Mesothelial cell of epicardium (in vitro differentiated cells): ENCODE results near the gene PSMC6. TPM values are rescaled to one million over a fixed set of nuclear protein-coding genes. Genes with fewer than 3 reads are reported as not detected.
A peak's percentile ranks its signal among the peaks of the same experiment; 100 is the strongest.

Experiments
- DNase-seq, 2 experiments: peaks; one replicate each; pipeline ENCODE4 v3.0.0; 2021; ENCODE audit warnings: low spot score in 2 of 2; ENCODE audit not compliant: unreplicated experiment in 2 of 2
- H3K27ac Mint-ChIP-seq: 2 replicates; pipeline ENCODE4 v1.8.0; 2021; ENCODE audit warnings: mixed read lengths
- H3K27me3 Mint-ChIP-seq: 2 replicates; pipeline ENCODE4 v1.8.0; 2021; ENCODE audit warnings: low read depth, mixed read lengths
- H3K36me3 Mint-ChIP-seq: 2 replicates; pipeline ENCODE4 v1.8.0; 2021; ENCODE audit warnings: mixed read lengths
- H3K4me1 Mint-ChIP-seq: 2 replicates; pipeline ENCODE4 v1.8.0; 2021; ENCODE audit warnings: mixed read lengths
- H3K4me3 Mint-ChIP-seq: 2 replicates; pipeline ENCODE4 v1.8.0; 2021; ENCODE audit warnings: mild to moderate bottlenecking, moderate library complexity, mixed read lengths
- H3K9me3 Mint-ChIP-seq: 2 replicates; pipeline ENCODE4 v1.8.0; 2021; ENCODE audit warnings: mixed read lengths
- total RNA-seq: library from RNA; stranded (reverse); gene quantifications from 3 replicates; pipeline ENCODE4 v1.2.1, GENCODE V29; 2021
- TF ChIP-seq, protein P1 (sequence below): fragments of 200-600 bp; sonication (generic); IDR thresholded peaks from one replicate; pipeline ENCODE4 v1.5.0; 2021; ENCODE audit warnings: antibody characterized with exemption; ENCODE audit not compliant: unreplicated experiment

Gene PSMC6
- total RNA-seq, 1 donor from 2014 or later: 106 TPM

DNA sequence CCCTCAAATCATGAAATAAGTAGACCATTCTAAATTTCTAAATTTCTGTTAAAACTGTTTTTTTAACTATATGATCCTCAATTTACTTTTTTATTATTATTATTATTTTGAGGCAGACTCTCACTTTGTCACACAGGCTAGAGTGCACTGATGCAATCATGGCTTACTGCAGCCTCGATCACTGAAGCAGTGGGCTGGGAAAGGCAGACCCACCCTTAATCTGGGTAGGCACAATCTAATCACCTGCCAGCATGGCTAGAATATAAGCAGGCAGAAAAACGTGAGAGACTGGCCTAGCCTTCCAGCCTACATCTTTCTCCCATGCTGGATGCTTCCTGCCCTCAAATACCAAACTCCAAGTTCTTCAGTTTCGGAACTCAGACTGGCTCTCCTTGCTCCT is 14.0 kb upstream of the PSMC6 start:
- Mint-ChIP-seq H3K4me1 (peaks cover 31% of the 10 kb centered on the region), H3K36me3 (no peaks in the 10 kb centered on the region), H3K27me3 (no peaks in the 10 kb centered on the region), H3K9me3 (no peaks in the 10 kb centered on the region), H3K27ac (no peak overlapping the region), H3K4me3 (no peak overlapping the region)
- no peak for DNase-seq
- TF ChIP-seq, protein P1, sequence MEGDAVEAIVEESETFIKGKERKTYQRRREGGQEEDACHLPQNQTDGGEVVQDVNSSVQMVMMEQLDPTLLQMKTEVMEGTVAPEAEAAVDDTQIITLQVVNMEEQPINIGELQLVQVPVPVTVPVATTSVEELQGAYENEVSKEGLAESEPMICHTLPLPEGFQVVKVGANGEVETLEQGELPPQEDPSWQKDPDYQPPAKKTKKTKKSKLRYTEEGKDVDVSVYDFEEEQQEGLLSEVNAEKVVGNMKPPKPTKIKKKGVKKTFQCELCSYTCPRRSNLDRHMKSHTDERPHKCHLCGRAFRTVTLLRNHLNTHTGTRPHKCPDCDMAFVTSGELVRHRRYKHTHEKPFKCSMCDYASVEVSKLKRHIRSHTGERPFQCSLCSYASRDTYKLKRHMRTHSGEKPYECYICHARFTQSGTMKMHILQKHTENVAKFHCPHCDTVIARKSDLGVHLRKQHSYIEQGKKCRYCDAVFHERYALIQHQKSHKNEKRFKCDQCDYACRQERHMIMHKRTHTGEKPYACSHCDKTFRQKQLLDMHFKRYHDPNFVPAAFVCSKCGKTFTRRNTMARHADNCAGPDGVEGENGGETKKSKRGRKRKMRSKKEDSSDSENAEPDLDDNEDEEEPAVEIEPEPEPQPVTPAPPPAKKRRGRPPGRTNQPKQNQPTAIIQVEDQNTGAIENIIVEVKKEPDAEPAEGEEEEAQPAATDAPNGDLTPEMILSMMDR: no peak

DNA sequence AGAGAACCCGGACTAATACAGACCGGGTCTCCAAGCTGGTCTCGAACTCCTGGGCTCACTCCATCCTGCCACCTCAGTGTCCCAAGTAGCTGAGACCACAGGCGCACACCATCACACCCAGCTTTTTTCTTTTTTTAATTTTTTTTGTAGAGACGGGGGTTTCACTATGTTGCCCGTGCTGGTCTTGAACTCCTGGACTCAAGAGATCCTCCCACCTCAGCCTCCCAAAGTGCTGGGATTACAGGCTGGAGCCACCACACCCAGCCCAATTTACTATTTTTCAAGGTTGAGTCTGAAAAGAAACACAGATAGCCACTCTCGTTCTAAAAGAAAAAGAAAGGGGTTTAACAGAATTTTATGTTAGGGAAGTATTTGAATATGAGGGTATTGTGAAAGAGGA is 13.5 kb upstream of the PSMC6 start:
- no peaks in the 10 kb centered on the region for H3K9me3 Mint-ChIP-seq
- DNase-seq: no peak
- TF ChIP-seq, protein P1: no peak
- H3K36me3 Mint-ChIP-seq: no peaks in the 10 kb centered on the region
- no peaks in the 10 kb centered on the region for H3K27me3 Mint-ChIP-seq
- peaks cover 31% of the 10 kb centered on the region for H3K4me1 Mint-ChIP-seq
- H3K4me3 Mint-ChIP-seq: peak overlapping the region; percentile 4
- H3K27ac Mint-ChIP-seq: no peak overlapping the region

DNA sequence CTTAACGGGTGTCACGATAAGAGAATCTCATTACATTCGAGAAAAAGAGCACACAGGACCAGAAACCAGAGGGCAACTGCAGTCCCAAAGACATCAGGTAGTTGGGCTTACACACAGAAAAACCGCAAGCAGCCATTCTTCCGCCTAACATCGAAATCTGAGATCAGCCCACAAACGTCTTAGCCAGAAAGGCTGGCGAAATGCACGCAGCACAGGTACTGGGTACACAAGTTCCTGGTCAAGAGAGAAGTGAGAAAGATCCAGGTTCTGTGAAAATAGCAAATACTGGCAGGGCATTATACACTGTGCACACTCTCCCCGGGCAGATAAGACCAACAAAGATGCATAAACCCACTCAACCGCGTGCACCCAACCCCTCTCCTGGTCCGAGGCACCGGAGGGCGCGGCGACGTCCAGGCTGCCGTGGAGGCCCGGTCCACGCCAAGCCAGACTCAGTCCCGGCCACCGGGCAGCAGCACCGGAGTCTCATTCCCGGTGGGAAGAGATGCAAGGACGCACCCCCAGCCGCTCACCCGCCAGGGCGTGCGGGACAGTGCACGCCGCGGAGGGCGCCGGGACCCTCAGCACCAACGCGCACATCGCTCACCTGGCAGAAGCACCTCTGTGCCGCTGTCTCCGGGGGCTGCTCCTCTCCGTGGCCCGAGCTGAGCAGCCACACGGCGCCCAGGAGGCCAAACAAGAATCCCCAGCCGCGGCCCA is 12.1 kb upstream of the PSMC6 start:
- Mint-ChIP-seq H3K4me3 (peak overlapping the region; percentile 91), H3K9me3 (no peaks in the 10 kb centered on the region), H3K36me3 (no peaks in the 10 kb centered on the region), H3K4me1 (peaks cover 31% of the 10 kb centered on the region), H3K27ac (peak overlapping the region; percentile 95), H3K27me3 (no peaks in the 10 kb centered on the region)
- peak; percentile 41 to 51 for DNase-seq
- TF ChIP-seq, protein P1: no peak

- Mint-ChIP-seq H3K4me3 (peak within 1 kb of the TSS; percentile 91), H3K27me3 (no peaks in the 10 kb centered on the region), H3K27ac (peak within 1 kb of the TSS; percentile 95), H3K36me3 (no peaks in the 10 kb centered on the region), H3K9me3 (no peaks in the 10 kb centered on the region), H3K4me1 (peaks cover 31% of the 10 kb centered on the region)
- TF ChIP-seq, protein P1: no peak
- DNase-seq: peak; percentile 57 to 76
These were observed 11.4 kb upstream of the PSMC6 start, which contains the start of gene ERO1A for GRCh38 chr14:52695481-52696091. TSS of gene ERO1A (minus strand) at chr14:52695558. CDS start at chr14:52695481, 77 bp downstream.

- Mint-ChIP-seq H3K27ac (no peak overlapping the region), H3K9me3 (no peaks in the 10 kb centered on the region), H3K27me3 (no peaks in the 10 kb centered on the region), H3K4me1 (peaks cover 6% of the 10 kb centered on the region), H3K4me3 (no peak overlapping the region), H3K36me3 (no peaks in the 10 kb centered on the region)
- no peak for DNase-seq
- TF ChIP-seq, protein P1: no peak
These were observed 6.3 kb upstream of the PSMC6 start for GRCh38 chr14:52700701-52701172.
